Body of pancreas (tissue), 4 donors: ENCODE measurements around the gene LPAR1.

Experiments
- CTCF ChIP-seq, 7 experiments: fragments of 450-650 bp in 4 of 7; fragments of 200-600 bp in 3 of 7; sonication (generic) in 3 of 7; IDR thresholded peaks; one replicate each; pipeline ENCODE4 v1.5.1; 2016 to 2019; ENCODE audit warnings: antibody characterized with exemption in 7 of 7
- POLR2A ChIP-seq, 3 donors: fragments of 450-650 bp; IDR thresholded peaks; one replicate each; pipeline ENCODE4 v1.6.1; 2016; ENCODE audit warnings: antibody characterized with exemption in 3 of 3, mild to moderate bottlenecking in 2 of 3

GRCh38 chr9:110886832-110887231 lies 151.4 kb downstream of the LPAR1 start:
- TF ChIP-seq CTCF (IDR thresholded peaks at IDR 0.05), result no peak
- TF ChIP-seq POLR2A (IDR thresholded peaks at IDR 0.05), result no peak
